HepG2 (cell line): ENCODE results near the gene MFAP1. TPM values are rescaled to one million over a fixed set of nuclear protein-coding genes. Genes with fewer than 3 reads are reported as not detected.

Source experiments
- ATRX ChIP-seq: sonication (generic); formaldehyde crosslinking; IDR thresholded peaks from 2 replicates; pipeline ENCODE4 v1.4.0; 2020; ENCODE audit warnings: missing genetic modification reagents, borderline replicate concordance
- HHEX ChIP-seq: IDR thresholded peaks from 2 replicates; pipeline ENCODE4 v1.6.1; 2016; ENCODE audit warnings: control low read depth
- HNF4G ChIP-seq, 2 experiments: sonication (generic) in 1 of 2; formaldehyde crosslinking in 1 of 2; IDR thresholded peaks; 2 replicates each; pipeline versions ENCODE4 v1.4.0 to v1.6.1; 2011 to 2020; ENCODE audit warnings: borderline replicate concordance in 2 of 2, low read depth in 2 of 2, mild to moderate bottlenecking in 2 of 2, low read length in 1 of 2, missing genetic modification reagents in 1 of 2, moderate library complexity in 1 of 2
- HOXA7 ChIP-seq: sonication (generic); formaldehyde crosslinking; IDR thresholded peaks from 2 replicates; pipeline ENCODE4 v1.8.1; 2022; ENCODE audit warnings: mild to moderate bottlenecking, missing genetic modification reagents, moderate library complexity
- KDM4B ChIP-seq: sonication (generic); formaldehyde crosslinking; IDR thresholded peaks from 2 replicates; pipeline ENCODE4 v1.4.0; 2020; ENCODE audit warnings: missing genetic modification reagents
- KIAA2018 ChIP-seq: sonication (generic); formaldehyde crosslinking; IDR thresholded peaks from 2 replicates; pipeline ENCODE4 v1.5.0; 2020; ENCODE audit warnings: mild to moderate bottlenecking, missing genetic modification reagents, borderline replicate concordance
- LCORL ChIP-seq, 2 experiments: fragments of 450-650 bp in 1 of 2; sonication (generic) in 1 of 2; formaldehyde crosslinking in 1 of 2; IDR thresholded peaks; 2 replicates each; pipeline versions ENCODE4 v1.5.0 to v1.6.1; 2017 to 2020; ENCODE audit warnings: antibody characterized with exemption in 1 of 2, missing genetic modification reagents in 1 of 2
- NCOR1 ChIP-seq: fragments of 200-600 bp; sonication (generic); IDR thresholded peaks from 2 replicates; pipeline ENCODE4 v1.7.0; 2017; ENCODE audit warnings: antibody characterized with exemption, low read length, borderline replicate concordance
- NPAS2 ChIP-seq: sonication (generic); formaldehyde crosslinking; IDR thresholded peaks from 2 replicates; pipeline ENCODE4 v1.8.0; 2022; ENCODE audit warnings: mild to moderate bottlenecking, missing genetic modification reagents, borderline replicate concordance
- RXRB ChIP-seq: IDR thresholded peaks from 2 replicates; pipeline ENCODE4 v1.6.1; 2016; ENCODE audit warnings: borderline replicate concordance, missing genetic modification reagents, missing compliant biosample characterization
- YEATS2 ChIP-seq: sonication (generic); formaldehyde crosslinking; IDR thresholded peaks from 2 replicates; pipeline ENCODE4 v1.4.0; 2020; ENCODE audit warnings: missing genetic modification reagents, borderline replicate concordance
- YY1 ChIP-seq: IDR thresholded peaks from 2 replicates; pipeline ENCODE4 v1.6.1; 2011; ENCODE audit warnings: low read length, low read depth, moderate library complexity, mild to moderate bottlenecking; ENCODE audit not compliant: insufficient read depth, insufficient replicate concordance
- ZBTB4 ChIP-seq: sonication (generic); formaldehyde crosslinking; IDR thresholded peaks from 2 replicates; pipeline ENCODE4 v1.4.0; 2020; ENCODE audit warnings: missing genetic modification reagents, mild to moderate bottlenecking, borderline replicate concordance
- ZFP62 ChIP-seq: sonication (generic); formaldehyde crosslinking; IDR thresholded peaks from 2 replicates; pipeline ENCODE4 v1.4.0; 2020; ENCODE audit warnings: missing genetic modification reagents
- ZMYM2 ChIP-seq: sonication (generic); formaldehyde crosslinking; IDR thresholded peaks from 2 replicates; pipeline ENCODE4 v1.8.0; 2022; ENCODE audit warnings: mild to moderate bottlenecking, missing genetic modification reagents
- ZNF296 ChIP-seq: sonication (generic); formaldehyde crosslinking; conservative IDR thresholded peaks from 2 replicates; pipeline ENCODE4 v1.5.0; 2020; ENCODE audit warnings: mild to moderate bottlenecking, missing genetic modification reagents
- ZNF501 ChIP-seq: sonication (generic); formaldehyde crosslinking; IDR thresholded peaks from 2 replicates; pipeline ENCODE4 v1.5.1; 2020; ENCODE audit warnings: mild to moderate bottlenecking, moderate library complexity, missing genetic modification reagents
- polyA plus RNA-seq, 8 experiments: library from polyadenylated mRNA; depleted of rRNA in 3 of 8; stranded (reverse) in 7 of 8; unstranded in 1 of 8; fragments of >200 nt; fragmentation: Illumina TruSeq in 4 of 8; extraction: Trizol in 4 of 8; gene quantifications; 2 replicates each; pipeline versions ENCODE4 v1.2.1 to v1.2.3, GENCODE V29; 2011 to 2016; ENCODE audit warnings: low read depth in 4 of 8, missing spikeins in 1 of 8, mixed read lengths in 1 of 8; ENCODE audit not compliant: insufficient read depth in 1 of 8
- total RNA-seq, 5 experiments: library from RNA; depleted of rRNA; stranded (reverse); fragments of >200 nt; fragmentation: Illumina TruSeq; extraction: Trizol; gene quantifications; 2 replicates each; pipeline ENCODE4 v1.2.3, GENCODE V29; 2016; ENCODE audit warnings: low read depth in 1 of 5

MFAP1 gene
- total and polyA plus RNA-seq, 2 of the 13 experiments (the other 11 are each of a cell fraction or from before 2014, with no cell fraction given), result 11.8 to 39.5 TPM

- TF ChIP-seq HNF4G (IDR thresholded peaks at IDR 0.05; ENCODE audit: borderline replicate concordance, low read depth, low read length), result no peak
- no peak for TF ChIP-seq HNF4G (CRISPR knock-in tag; IDR thresholded peaks at IDR 0.05; ENCODE audit: borderline replicate concordance, low read depth)
- TF ChIP-seq ZNF501 (CRISPR knock-in tag), result peak; percentile 53; the same call in 1 of the 2 replicates
- TF ChIP-seq HHEX (CRISPR knock-in tag), result 0 out of 2 replicates have a peak, but pooled peaks have one; percentile 27
- TF ChIP-seq YY1, result no peak
- TF ChIP-seq ATRX, result no peak
- no peak for TF ChIP-seq HOXA7
- TF ChIP-seq LCORL (IDR thresholded peaks at IDR 0.05), result no peak
- peak; percentile 46; the same call in 1 of the 2 replicates for TF ChIP-seq LCORL (CRISPR knock-in tag; IDR thresholded peaks at IDR 0.05)
- TF ChIP-seq KIAA2018 (CRISPR knock-in tag), result no peak
- TF ChIP-seq RXRB (CRISPR knock-in tag), result peak; percentile 41; the same call in 1 of the 2 replicates
- no peak for TF ChIP-seq KDM4B (CRISPR knock-in tag)
- no peak for TF ChIP-seq ZBTB4 (CRISPR knock-in tag)
- TF ChIP-seq YEATS2 (CRISPR knock-in tag), result no peak
- TF ChIP-seq NPAS2 (CRISPR knock-in tag), result no peak
- 0 out of 2 replicates have a peak, but pooled peaks have one; percentile 72 for TF ChIP-seq ZNF296 (CRISPR knock-in tag)
- no peak for TF ChIP-seq NCOR1
- TF ChIP-seq ZMYM2 (CRISPR knock-in tag), result peak; percentile 70; the same call in 1 of the 2 replicates
- no peak for TF ChIP-seq ZFP62
These were observed 47.1 kb downstream of the MFAP1 start (continued) for GRCh38 chr15:43777267-43777914.
